Natural killer cell treated with Interleukin-12 subunit alpha and Interleukin-12 subunit beta and Interleukin-15 and Interleukin-18, amount 100 ng/mL, for 72 hours (primary cell): Measurements from ENCODE around the gene AGAP1. TPM values are rescaled to one million over a fixed set of nuclear protein-coding genes. Genes with fewer than 3 reads are reported as not detected.
"Not testable (repeated sequence)": the region's sequence is repeated elsewhere in the genome, so short reads cannot be mapped to it uniquely, and the experiment has no call there.

ENCODE experiments used
- ATAC-seq, 2 donors: fragments of 150-1000 bp; cut with Tn5 transposase in 1 of 2; sonication (Bioruptor Pico), chemical (Tn5 transposase) in 1 of 2; 2 replicates each; pipeline ENCODE4 v1.10.0; 2021
- DNase-seq: peaks from one replicate; pipeline ENCODE4 v3.0.0; 2022; ENCODE audit warnings: low spot score
- H3K27ac Mint-ChIP-seq, 2 donors: 1 replicate in 1 of 2; 2 replicates in 1 of 2; pipeline ENCODE4 v1.8.0; 2022; ENCODE audit warnings: mixed read lengths in 2 of 2, mild to moderate bottlenecking in 1 of 2, moderate library complexity in 1 of 2
- H3K27me3 Mint-ChIP-seq, 2 donors: 1 replicate in 1 of 2; 2 replicates in 1 of 2; pipeline ENCODE4 v1.8.0; 2022; ENCODE audit warnings: mixed read lengths in 2 of 2
- H3K36me3 Mint-ChIP-seq: one replicate; pipeline ENCODE4 v1.8.0; 2022; ENCODE audit warnings: mixed read lengths
- H3K4me1 Mint-ChIP-seq, 2 donors: 1 replicate in 1 of 2; 2 replicates in 1 of 2; pipeline ENCODE4 v1.8.0; 2022; ENCODE audit warnings: low read depth in 2 of 2, mixed read lengths in 2 of 2, mild to moderate bottlenecking in 1 of 2
- H3K4me3 Mint-ChIP-seq: one replicate; pipeline ENCODE4 v1.8.0; 2022; ENCODE audit warnings: mixed read lengths
- H3K9me3 Mint-ChIP-seq: 2 replicates; pipeline ENCODE4 v1.8.0; 2022; ENCODE audit warnings: mixed read lengths
- total RNA-seq, 2 donors: library from RNA; stranded (reverse); gene quantifications; one replicate each; pipeline ENCODE4 v1.2.3, GENCODE V29; 2022

The AGAP1 gene
- total RNA-seq, 2 donors from 2014 or later, result 5.2 to 7.4 TPM

DNA sequence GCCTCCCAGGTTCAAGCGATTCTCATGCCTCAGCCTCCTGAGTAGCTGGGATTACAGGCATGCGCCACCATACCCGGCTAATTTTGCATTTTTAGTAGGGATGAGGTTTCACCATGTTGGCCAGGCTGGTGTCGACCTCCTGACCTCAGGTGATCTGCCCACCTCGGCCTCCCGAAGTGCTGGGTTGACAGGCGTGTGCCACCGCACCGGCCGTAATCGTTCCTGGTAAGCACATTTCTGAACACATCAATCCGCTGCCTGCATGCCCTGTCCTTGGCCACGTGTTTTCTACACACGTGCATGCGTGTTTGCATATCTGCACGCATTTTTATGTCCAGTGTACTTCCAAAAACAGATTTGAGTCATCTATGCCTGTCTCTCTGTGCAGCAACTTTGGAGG is 597.0 kb downstream of the AGAP1 start:
- H3K36me3 Mint-ChIP-seq, ATAC-seq, H3K4me3 Mint-ChIP-seq, DNase-seq, H3K27me3 Mint-ChIP-seq, H3K27ac Mint-ChIP-seq, H3K9me3 Mint-ChIP-seq, H3K4me1 Mint-ChIP-seq: not testable (repeated sequence)

DNA sequence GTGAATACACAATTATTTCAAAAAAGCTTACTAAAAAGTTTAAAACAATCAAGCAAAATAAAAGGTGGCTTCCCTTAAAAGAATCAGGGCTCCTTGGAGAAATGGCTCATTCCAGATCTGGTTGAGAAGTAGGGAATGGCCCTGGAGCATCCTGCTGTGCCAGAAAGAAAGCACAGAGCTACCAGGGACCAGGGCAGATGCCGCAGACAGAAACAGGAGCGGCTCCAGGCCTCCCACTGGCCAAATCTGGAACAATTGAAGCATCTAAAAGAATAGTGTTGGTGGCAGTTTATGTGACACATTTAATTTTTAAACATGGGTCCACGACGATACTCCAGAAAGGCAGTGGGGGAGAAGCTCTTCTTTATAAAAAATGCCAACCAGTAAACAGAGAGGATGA is 598.9 kb downstream of the AGAP1 start:
- Mint-ChIP-seq H3K4me3 (no peak overlapping the region), H3K9me3 (no peaks in the 10 kb centered on the region), H3K27me3 (no peaks in the 10 kb centered on the region), H3K36me3 (no peaks in the 10 kb centered on the region), H3K4me1 (no peaks in the 10 kb centered on the region), H3K27ac (no peak overlapping the region)
- ATAC-seq, result no peak
- DNase-seq, result no peak

DNA sequence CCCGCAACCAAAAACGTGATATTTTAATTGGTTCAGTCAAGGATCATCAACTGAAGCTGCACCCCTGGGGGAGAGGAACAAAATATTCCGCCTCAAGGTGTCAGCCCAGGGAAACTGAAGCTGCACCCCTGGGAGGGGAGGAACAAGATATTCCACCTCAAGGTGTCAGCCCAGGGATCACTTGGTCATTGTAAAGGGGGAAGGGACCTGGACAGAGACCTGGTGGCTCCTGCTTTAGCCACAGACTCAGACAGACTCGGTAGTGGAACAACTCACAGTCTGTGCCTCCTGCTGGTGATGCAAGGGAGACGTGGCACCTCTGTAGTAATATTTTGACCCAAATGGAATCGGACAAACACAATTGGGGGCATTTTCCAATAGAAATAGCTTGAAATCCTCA is 599.3 kb downstream of the AGAP1 start:
- Mint-ChIP-seq H3K4me1 (no peaks in the 10 kb centered on the region), H3K27ac (no peak overlapping the region), H3K9me3 (no peaks in the 10 kb centered on the region), H3K27me3 (no peaks in the 10 kb centered on the region), H3K4me3 (no peak overlapping the region), H3K36me3 (no peaks in the 10 kb centered on the region)
- DNase-seq, result no peak
- ATAC-seq, result no peak

DNA sequence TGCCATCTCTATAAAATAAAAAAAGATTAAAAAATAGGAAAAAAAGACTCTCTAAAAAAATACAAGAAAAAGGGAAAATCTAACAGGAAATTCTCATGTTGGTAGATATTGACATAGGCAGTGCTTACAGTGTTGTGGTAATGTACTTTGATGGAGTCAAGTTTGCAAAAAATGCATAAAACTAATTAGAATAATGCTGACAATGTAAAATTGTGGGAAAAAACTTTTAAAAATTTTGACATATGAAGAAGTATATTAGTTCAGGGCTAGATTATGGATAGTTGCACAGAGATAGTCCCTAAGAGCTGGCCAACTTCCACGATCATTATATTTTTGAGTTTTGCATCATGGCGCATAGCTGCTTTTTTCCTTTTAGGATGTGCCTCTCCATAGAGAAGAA is 601.7 kb downstream of the AGAP1 start:
- no peak overlapping the region for H3K27ac Mint-ChIP-seq
- no peak for DNase-seq
- H3K27me3 Mint-ChIP-seq, result no peaks in the 10 kb centered on the region
- no peaks in the 10 kb centered on the region for H3K36me3 Mint-ChIP-seq
- no peaks in the 10 kb centered on the region for H3K9me3 Mint-ChIP-seq
- no peak for ATAC-seq
- H3K4me1 Mint-ChIP-seq, result no peaks in the 10 kb centered on the region
- H3K4me3 Mint-ChIP-seq, result no peak overlapping the region

DNA sequence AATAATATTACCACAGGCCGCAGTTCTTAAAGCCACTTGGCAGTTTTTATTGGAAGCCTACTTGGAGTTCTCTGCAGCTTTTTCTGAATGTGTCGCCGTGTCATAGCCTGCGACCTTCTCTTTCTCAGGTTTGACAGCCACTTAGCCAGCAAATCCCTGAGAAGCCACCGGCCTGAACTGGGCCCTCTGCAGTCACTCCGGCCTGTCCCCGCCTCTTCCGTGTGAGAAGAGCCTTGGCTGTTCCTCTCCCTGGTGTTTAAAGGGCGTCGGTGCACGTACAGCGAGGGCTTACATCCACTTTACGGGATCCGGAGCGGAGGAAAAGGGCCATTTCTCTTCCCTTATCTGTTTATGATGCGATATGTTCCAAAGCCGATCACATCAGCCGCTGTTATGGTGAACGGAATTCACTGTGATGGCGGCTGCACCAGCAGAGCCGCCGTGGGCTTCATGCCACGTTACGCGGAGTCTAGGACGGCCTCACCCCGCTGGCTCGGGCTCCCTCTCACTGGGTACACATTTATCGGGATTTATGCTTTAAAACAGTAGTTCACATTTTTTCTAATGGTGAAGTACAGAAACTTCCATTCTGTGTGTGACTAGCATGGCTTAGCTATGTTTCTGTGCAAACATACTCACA is 607.6 kb downstream of the AGAP1 start:
- Mint-ChIP-seq H3K27me3 (no peaks in the 10 kb centered on the region), H3K36me3 (no peaks in the 10 kb centered on the region), H3K4me1 (peaks cover 0 to 2% of the 10 kb centered on the region in 2 donors), H3K9me3 (no peaks in the 10 kb centered on the region), H3K27ac (no peak overlapping the region), H3K4me3 (no peak overlapping the region)
- no peak for ATAC-seq
- DNase-seq, result no peak

DNA sequence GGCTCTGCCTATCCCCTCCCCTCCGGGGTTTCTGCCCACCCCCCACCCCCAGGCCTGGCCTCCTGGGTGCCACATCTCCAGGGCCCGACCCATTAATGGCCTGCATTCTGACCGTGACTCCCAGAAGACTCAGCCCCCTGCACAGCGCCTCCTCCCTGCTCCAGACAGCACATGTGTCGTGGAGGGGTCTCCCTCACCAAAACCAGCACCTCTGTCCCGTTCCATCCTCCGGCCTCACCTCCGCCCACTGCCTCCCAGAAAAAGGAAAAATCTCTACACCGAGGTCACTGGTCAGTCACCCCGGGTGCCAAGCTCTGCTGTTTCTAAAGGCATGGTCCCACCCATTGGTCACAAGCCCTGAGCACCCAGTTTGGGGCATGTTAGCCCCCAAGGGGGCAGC is 609.1 kb downstream of the AGAP1 start:
- H3K27ac Mint-ChIP-seq, result no peak overlapping the region
- H3K4me3 Mint-ChIP-seq, result no peak overlapping the region
- no peaks in the 10 kb centered on the region for H3K36me3 Mint-ChIP-seq
- no peaks in the 10 kb centered on the region for H3K27me3 Mint-ChIP-seq
- no peaks in the 10 kb centered on the region for H3K9me3 Mint-ChIP-seq
- DNase-seq (no peak), ATAC-seq (no peak)
- peaks cover 0 to 2% of the 10 kb centered on the region in 2 donors for H3K4me1 Mint-ChIP-seq

DNA sequence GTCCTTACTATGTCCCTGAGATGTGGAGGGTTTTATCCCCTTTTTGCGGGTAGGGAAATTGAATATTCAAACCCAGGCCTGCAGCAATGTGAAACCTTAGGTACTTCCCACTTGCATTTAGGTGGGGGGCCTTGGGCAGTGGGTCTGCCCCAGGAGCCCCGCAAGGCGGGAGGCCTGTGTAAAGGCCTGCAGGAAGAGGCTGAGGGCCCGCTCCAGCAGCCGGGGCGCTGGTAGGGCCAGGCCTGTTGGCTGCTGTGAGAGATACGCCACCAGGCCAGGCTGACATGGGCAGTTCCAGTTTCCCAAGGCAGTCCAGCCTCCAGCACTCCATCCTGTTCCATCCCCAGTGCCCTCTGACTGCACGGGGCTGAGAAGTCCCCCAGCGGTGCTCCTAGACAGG is 610.1 kb downstream of the AGAP1 start:
- Mint-ChIP-seq H3K27ac (no peak overlapping the region), H3K27me3 (peaks cover 0 to 4% of the 10 kb centered on the region in 2 donors), H3K4me3 (no peak overlapping the region), H3K36me3 (no peaks in the 10 kb centered on the region), H3K4me1 (peaks cover 0 to 5% of the 10 kb centered on the region in 2 donors), H3K9me3 (no peaks in the 10 kb centered on the region)
- ATAC-seq (no peak), DNase-seq (no peak)

DNA sequence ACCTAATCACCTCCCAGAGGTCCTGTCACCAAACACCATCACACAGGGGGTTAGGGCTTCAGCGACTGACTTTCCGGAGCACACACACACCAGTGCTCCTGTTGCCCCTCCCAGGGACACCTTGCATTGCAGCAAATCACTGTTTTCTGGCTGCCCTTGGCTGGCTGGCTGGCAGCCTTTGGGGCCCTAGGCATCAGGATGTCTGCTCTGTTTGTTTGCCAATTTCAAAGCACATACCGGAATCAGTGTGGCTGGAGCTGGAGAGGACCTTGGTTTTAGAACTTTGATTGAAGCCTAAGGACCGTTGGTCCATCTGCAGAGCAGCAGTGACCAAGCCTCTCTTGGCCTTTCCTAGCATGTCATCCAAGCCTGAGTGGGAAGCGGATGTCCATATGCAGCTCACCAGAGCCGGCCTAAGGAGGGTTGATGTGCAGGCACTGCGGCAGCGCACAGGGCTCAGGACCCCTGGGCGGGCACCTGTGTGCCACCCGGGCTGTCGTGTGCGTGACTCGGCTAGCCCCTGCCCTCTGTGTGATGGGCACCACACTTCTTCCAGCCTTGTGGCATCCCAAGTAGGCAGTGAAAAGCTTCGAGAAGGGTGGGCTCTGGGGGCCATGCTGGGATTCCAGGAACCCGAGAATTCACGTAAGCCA is 612.2 kb downstream of the AGAP1 start:
- Mint-ChIP-seq H3K4me1 (peaks cover 0 to 5% of the 10 kb centered on the region in 2 donors), H3K27me3 (peaks cover 0 to 4% of the 10 kb centered on the region in 2 donors), H3K4me3 (no peak overlapping the region), H3K9me3 (no peaks in the 10 kb centered on the region), H3K27ac (no peak overlapping the region), H3K36me3 (no peaks in the 10 kb centered on the region)
- DNase-seq, result no peak
- no peak for ATAC-seq

DNA sequence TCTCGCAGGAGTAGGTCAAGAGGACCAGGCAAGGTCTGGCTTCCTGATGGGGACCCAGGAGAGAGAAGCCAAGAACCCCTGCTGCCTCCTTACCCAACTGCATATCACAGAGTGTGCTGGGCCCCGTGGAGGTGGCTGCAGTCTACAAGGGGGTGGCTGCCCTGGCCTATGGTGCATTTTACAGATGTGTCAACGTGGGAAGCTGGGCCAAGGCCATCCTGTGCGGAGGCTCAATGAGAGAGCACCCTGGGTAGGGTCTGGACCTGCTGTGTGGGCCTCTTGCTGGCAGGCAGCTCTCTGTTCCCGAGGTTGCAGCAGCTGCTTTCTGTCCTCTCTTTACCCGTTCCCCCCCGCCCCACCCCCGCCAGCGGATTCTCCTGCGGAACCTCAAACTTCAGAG is 612.9 kb downstream of the AGAP1 start:
- peaks cover 0 to 5% of the 10 kb centered on the region in 2 donors for H3K4me1 Mint-ChIP-seq
- H3K36me3 Mint-ChIP-seq, result no peaks in the 10 kb centered on the region
- H3K9me3 Mint-ChIP-seq, result no peaks in the 10 kb centered on the region
- ATAC-seq, result no peak
- H3K4me3 Mint-ChIP-seq, result no peak overlapping the region
- H3K27me3 Mint-ChIP-seq, result peaks cover 0 to 4% of the 10 kb centered on the region in 2 donors
- DNase-seq, result no peak
- no peak overlapping the region for H3K27ac Mint-ChIP-seq

DNA sequence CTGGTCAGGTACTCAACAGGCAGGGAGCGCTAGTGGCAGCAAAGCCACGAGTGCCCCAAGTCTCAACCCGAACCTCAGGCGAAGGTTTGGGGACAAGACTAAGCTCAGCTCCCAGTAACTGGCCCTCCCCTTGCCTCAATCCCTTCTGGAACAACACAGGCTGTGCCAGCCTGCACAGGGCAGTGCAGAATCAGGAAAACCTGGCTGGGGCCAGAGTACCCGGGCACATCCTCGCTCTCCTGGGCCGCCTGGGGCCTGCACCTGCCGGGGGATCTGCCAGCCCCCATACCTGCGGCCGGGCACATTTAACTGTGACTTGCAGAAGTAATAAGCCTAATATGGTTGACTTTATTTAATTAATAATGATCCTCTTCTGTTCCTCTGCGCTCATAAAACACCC is 613.7 kb downstream of the AGAP1 start:
- H3K36me3 Mint-ChIP-seq, result no peaks in the 10 kb centered on the region

DNA sequence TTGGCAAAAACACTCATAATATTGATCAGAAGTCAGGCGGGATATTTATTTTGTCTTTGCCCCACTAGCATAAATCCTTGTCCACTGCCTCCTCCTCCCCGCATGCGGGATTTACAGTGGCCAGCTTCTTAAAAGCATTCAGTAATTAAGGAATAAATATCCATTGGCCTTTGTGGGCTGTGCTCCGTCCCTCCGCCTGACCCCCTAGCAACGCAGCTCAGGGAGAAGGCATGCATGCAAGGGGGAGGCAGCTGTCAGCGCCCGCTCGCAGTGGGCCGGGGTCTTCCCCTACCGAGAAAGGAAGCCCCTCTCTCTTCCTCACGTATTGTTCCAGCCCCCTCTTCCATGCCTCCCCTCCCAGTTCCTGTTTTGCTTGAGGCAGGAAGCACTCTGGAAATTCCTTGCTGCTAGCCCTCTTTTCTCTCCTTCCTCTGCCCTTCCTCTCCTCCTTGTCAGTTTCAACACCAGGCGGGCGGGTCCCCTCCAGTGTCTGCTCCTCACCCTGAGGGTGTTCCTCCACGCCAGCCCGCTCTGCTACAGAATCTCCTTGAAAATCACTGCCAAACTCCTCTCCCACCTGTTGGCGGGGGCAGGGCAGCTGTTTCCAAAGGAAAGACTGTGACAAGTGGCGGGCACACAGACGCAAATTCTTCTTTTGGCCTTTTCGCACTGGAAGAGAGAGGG is 614.2 kb downstream of the AGAP1 start:
- no peak overlapping the region for H3K27ac Mint-ChIP-seq
- no peaks in the 10 kb centered on the region for H3K9me3 Mint-ChIP-seq
- H3K27me3 Mint-ChIP-seq, result peaks cover 0 to 4% of the 10 kb centered on the region in 2 donors
- no peak overlapping the region for H3K4me3 Mint-ChIP-seq
- no peaks in the 10 kb centered on the region for H3K36me3 Mint-ChIP-seq
- DNase-seq, result no peak
- no peak for ATAC-seq
- peaks cover 0 to 5% of the 10 kb centered on the region in 2 donors for H3K4me1 Mint-ChIP-seq

More for the DNA sequence above, 613.7 kb downstream of the AGAP1 start:
- Mint-ChIP-seq H3K4me3 (no peak overlapping the region), H3K9me3 (no peaks in the 10 kb centered on the region), H3K27ac (no peak overlapping the region), H3K4me1 (peaks cover 0 to 5% of the 10 kb centered on the region in 2 donors), H3K27me3 (peaks cover 0 to 4% of the 10 kb centered on the region in 2 donors)
- ATAC-seq, result no peak
- DNase-seq, result no peak

DNA sequence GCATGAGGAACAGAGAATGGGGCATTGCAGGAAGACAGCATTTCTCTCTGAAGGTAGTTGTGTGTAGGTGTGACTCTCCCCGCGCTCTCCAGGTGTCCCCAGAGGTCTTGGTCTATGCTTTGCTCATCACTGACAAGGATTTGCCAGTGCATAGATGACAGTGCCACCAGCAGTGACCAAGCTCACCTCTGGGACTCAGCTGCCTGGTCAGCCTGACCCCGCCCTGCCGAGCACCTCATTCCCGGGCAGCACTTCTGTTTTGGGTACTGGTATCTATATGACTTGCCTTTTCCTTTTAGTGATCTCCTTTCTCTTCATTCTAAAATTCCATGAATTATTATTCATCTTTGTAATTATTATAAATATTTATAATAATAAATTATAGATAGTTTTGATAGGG is 615.2 kb downstream of the AGAP1 start:
- no peak for DNase-seq
- Mint-ChIP-seq H3K9me3 (no peaks in the 10 kb centered on the region), H3K4me1 (peaks cover 0 to 5% of the 10 kb centered on the region in 2 donors), H3K36me3 (no peaks in the 10 kb centered on the region), H3K27ac (no peak overlapping the region), H3K27me3 (peaks cover 0 to 4% of the 10 kb centered on the region in 2 donors), H3K4me3 (no peak overlapping the region)
- ATAC-seq, result no peak

DNA sequence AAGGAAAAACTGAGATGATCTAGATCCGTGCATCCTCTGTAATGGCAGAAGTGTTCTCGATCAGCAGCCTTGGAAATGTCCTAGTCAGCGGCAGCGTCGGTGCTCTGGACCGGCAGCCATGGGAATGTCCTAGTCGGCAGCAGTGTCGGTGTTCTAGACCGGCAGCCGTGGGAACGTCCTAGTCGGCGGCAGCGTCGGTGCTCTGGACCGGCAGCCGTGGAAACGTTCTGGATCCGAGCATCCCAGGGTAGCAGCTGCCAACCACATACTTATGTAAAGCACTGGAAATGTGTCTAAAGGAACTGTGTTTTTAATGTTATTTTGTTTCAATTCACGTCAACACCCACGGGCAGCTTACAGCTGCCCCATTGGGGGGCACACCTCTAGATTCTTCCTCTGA is 615.6 kb downstream of the AGAP1 start:
- H3K4me3 Mint-ChIP-seq, result no peak overlapping the region
- no peaks in the 10 kb centered on the region for H3K36me3 Mint-ChIP-seq
- H3K27ac Mint-ChIP-seq, result no peak overlapping the region
- no peaks in the 10 kb centered on the region for H3K9me3 Mint-ChIP-seq
- H3K4me1 Mint-ChIP-seq, result peaks cover 0 to 5% of the 10 kb centered on the region in 2 donors
- DNase-seq (no peak), ATAC-seq (no peak)
- peaks cover 0 to 4% of the 10 kb centered on the region in 2 donors for H3K27me3 Mint-ChIP-seq

DNA sequence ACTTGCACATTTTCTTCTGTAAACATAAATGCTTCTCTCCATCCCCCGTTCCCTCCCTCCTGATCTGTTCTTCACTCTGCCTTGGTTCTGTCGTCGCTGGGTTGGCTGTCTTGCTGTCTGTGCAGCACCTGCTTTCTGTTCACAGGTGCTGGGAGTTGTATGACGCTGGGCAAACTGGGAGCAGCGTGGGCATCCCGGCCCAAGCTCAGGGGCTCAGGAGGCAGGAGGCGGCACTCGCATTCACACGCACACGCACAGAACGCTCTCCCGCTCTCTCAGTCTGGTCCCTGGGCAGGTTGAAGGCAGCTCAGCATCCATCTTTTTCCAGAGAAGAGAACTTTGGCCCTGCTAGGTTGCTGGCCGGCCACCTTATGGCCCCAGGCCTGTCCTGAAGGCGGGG is 618.6 kb downstream of the AGAP1 start:
- DNase-seq (no peak), ATAC-seq (no peak)
- H3K4me3 Mint-ChIP-seq, result no peak overlapping the region
- H3K36me3 Mint-ChIP-seq, result no peaks in the 10 kb centered on the region
- H3K4me1 Mint-ChIP-seq, result peaks cover 0 to 6% of the 10 kb centered on the region in 2 donors
- H3K27me3 Mint-ChIP-seq, result peaks cover 4 to 7% of the 10 kb centered on the region in 2 donors
- no peak overlapping the region for H3K27ac Mint-ChIP-seq
- H3K9me3 Mint-ChIP-seq, result no peaks in the 10 kb centered on the region
